Gastrocnemius medialis (tissue), 4 donors: ENCODE data around the gene QSOX2.

Experiments
- POLR2A ChIP-seq, 2 donors: fragments of 450-650 bp; IDR thresholded peaks; one replicate each; pipeline ENCODE4 v1.6.1; 2017; ENCODE audit warnings: antibody characterized with exemption in 2 of 2, mild to moderate bottlenecking in 2 of 2, moderate library complexity in 2 of 2
- TF ChIP-seq, protein P1 (sequence below), 5 experiments: fragments of 450-650 bp in 3 of 5; fragments of 200-600 bp in 2 of 5; sonication (generic) in 2 of 5; IDR thresholded peaks in 4 of 5; conservative IDR thresholded peaks in 1 of 5; 1 replicate in 4 of 5; 2 replicates in 1 of 5; pipeline ENCODE4 v1.5.1; 2016 to 2019; ENCODE audit warnings: antibody characterized with exemption in 5 of 5, mild to moderate bottlenecking in 3 of 5, moderate library complexity in 3 of 5

DNA sequence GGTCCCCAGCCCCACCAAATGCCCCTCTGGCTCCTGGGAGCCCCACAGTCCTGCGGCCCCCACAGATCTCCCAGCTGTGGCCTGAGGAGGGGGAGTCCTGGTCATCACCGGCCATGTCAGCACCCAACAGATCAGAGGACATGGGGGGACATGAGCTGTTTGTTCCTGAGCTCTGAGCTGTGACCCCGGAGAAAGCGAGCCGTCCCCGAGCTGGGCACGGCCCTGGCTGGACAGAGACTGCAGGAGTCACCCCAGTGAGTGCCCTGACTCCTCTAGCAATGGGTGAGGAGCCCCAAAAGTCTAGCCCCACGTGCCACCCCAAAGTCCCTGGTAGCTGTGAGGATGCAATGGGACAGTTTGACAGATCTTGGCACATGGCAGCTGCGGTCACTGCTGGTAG is 32.6 kb upstream of the QSOX2 start:
- TF ChIP-seq, protein P1, sequence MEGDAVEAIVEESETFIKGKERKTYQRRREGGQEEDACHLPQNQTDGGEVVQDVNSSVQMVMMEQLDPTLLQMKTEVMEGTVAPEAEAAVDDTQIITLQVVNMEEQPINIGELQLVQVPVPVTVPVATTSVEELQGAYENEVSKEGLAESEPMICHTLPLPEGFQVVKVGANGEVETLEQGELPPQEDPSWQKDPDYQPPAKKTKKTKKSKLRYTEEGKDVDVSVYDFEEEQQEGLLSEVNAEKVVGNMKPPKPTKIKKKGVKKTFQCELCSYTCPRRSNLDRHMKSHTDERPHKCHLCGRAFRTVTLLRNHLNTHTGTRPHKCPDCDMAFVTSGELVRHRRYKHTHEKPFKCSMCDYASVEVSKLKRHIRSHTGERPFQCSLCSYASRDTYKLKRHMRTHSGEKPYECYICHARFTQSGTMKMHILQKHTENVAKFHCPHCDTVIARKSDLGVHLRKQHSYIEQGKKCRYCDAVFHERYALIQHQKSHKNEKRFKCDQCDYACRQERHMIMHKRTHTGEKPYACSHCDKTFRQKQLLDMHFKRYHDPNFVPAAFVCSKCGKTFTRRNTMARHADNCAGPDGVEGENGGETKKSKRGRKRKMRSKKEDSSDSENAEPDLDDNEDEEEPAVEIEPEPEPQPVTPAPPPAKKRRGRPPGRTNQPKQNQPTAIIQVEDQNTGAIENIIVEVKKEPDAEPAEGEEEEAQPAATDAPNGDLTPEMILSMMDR (IDR thresholded peaks at IDR 0.05 in 4 of 5, conservative IDR thresholded peaks at IDR 0.05 in 1 of 5), result no peak
- no peak for TF ChIP-seq POLR2A (IDR thresholded peaks at IDR 0.05)
